GM12878 (cell line): ENCODE data around the gene MOV10L1. TPM values are rescaled to one million over a fixed set of nuclear protein-coding genes. Genes with fewer than 3 reads are reported as not detected.

Experiments used
- ATAC-seq: fragments of 200-7000 bp; cut with Tn5 transposase; 3 replicates; pipeline ENCODE4 v1.9.1; 2020; ENCODE audit warnings: mild to moderate bottlenecking, moderate library complexity
- BruUV-seq: library from RNA; stranded (reverse); fragments of 400-500 nt; replicated peaks from 2 replicates; lab custom pipeline; 2021; lab: Mats Ljungman, UMichigan
- CTCF ChIA-PET: fragments of 300-600 bp; sonication (Branson Sonifier 250); formaldehyde crosslinking; extraction: SDS; loops from one replicate; lab custom pipeline; 2021; ENCODE audit warnings: inconsistent platforms; lab: Yijun Ruan, JAX
- POLR2A ChIA-PET: fragments of 350-600 bp; formaldehyde crosslinking; extraction: SDS; loops from one replicate; lab custom pipeline; 2021; ENCODE audit warnings: inconsistent platforms; lab: Charles Lee
- RAD21 ChIA-PET: fragments of 300-600 bp; sonication (Branson Sonifier 250); formaldehyde crosslinking; loops from one replicate; lab custom pipeline; 2023; ENCODE audit warnings: antibody characterized with exemption; ENCODE audit not compliant: unreplicated experiment; lab: Charles Lee
- SMC1A ChIA-PET: fragments of 300-600 bp; sonication (Branson Sonifier 250); formaldehyde crosslinking; loops from one replicate; lab custom pipeline; 2023; ENCODE audit not compliant: unreplicated experiment, uncharacterized antibody; lab: Charles Lee
- DNase-seq: peaks from one replicate; pipeline ENCODE4 v3.0.0-alpha.2; 2011; ENCODE audit warnings: low read depth, low spot score
- FAIRE-seq: peaks from 3 replicates; lab custom pipeline; 2011; peaks lifted over from hg19 to GRCh38; lab: Jason Lieb, UNC
- H2AFZ ChIP-seq: 2 replicates; pipeline ENCODE4 v1.6.0; 2011; ENCODE audit warnings: low read depth, low read length, control low read depth; ENCODE audit not compliant: control insufficient read depth
- H3K27ac ChIP-seq: 2 replicates; pipeline ENCODE4 v1.5.1; 2011; ENCODE audit warnings: control low read depth; ENCODE audit not compliant: control insufficient read depth, insufficient read depth
- H3K27me3 ChIP-seq, 2 experiments: replicated peaks in 1 of 2; 2 replicates each; pipeline versions ENCODE4 v1.6.0 to v1.6.1; 2011; ENCODE audit warnings: low read length in 1 of 2; ENCODE audit not compliant: control insufficient read depth in 2 of 2, insufficient read depth in 2 of 2
- H3K36me3 ChIP-seq, 2 experiments: 2 replicates each; pipeline ENCODE4 v1.5.1; 2011; ENCODE audit warnings: low read length in 1 of 2; ENCODE audit not compliant: control insufficient read depth in 2 of 2, insufficient read depth in 2 of 2
- H3K4me1 ChIP-seq: 2 replicates; pipeline ENCODE4 v1.6.1; 2011; ENCODE audit warnings: mild to moderate bottlenecking, low read length, moderate library complexity, mixed read lengths; ENCODE audit not compliant: control insufficient read depth, insufficient read depth
- H3K4me2 ChIP-seq: 2 replicates; pipeline ENCODE4 v1.6.0; 2011; ENCODE audit warnings: control low read depth; ENCODE audit not compliant: control insufficient read depth, insufficient read depth
- H3K4me3 ChIP-seq: fragments of 200-600 bp; sonication (generic); 2 replicates; pipeline ENCODE4 v1.5.1; 2016
- H3K79me2 ChIP-seq: 2 replicates; pipeline ENCODE4 v1.6.0; 2011; ENCODE audit warnings: low read length; ENCODE audit not compliant: control insufficient read depth, insufficient read depth
- H3K9ac ChIP-seq: 2 replicates; pipeline ENCODE4 v1.8.0; 2011; ENCODE audit warnings: low read length, control low read depth, mixed read lengths; ENCODE audit not compliant: control insufficient read depth, insufficient read depth
- H3K9me3 ChIP-seq: replicated peaks from 3 replicates; pipeline ENCODE4 v1.5.1; 2011; ENCODE audit warnings: mild to moderate bottlenecking, low read length; ENCODE audit not compliant: control insufficient read depth, insufficient read depth
- H4K20me1 ChIP-seq: 2 replicates; pipeline ENCODE4 v1.6.0; 2011; ENCODE audit not compliant: control insufficient read depth, insufficient read depth
- BCL3 ChIP-seq: IDR thresholded peaks from 2 replicates; pipeline ENCODE4 v1.6.1; 2011; ENCODE audit warnings: borderline replicate concordance, low read depth, mild to moderate bottlenecking, moderate library complexity, low read length; ENCODE audit not compliant: insufficient read depth, poor library complexity, severe bottlenecking
- CHD2 ChIP-seq: IDR thresholded peaks from 2 replicates; pipeline ENCODE4 v1.6.1; 2011; ENCODE audit warnings: low read depth, low read length, improper control_type of control experiment, borderline replicate concordance
- CHD4 ChIP-seq: fragments of 200-600 bp; sonication (generic); IDR thresholded peaks from 2 replicates; pipeline ENCODE4 v1.6.1; 2016; ENCODE audit warnings: mild to moderate bottlenecking
- FOXM1 ChIP-seq: IDR thresholded peaks from 2 replicates; pipeline ENCODE4 v1.6.1; 2012; ENCODE audit warnings: low read depth, mild to moderate bottlenecking, inconsistent platforms, low read length, moderate library complexity
- GATAD2B ChIP-seq: fragments of 450-650 bp; conservative IDR thresholded peaks from 2 replicates; pipeline ENCODE4 v1.6.1; 2017; ENCODE audit warnings: low read depth, mild to moderate bottlenecking, moderate library complexity
- IRF5 ChIP-seq: fragments of 450-650 bp; IDR thresholded peaks from 2 replicates; pipeline ENCODE4 v1.6.1; 2017; ENCODE audit warnings: borderline replicate concordance
- JUNB ChIP-seq: IDR thresholded peaks from 2 replicates; pipeline ENCODE4 v1.6.1; 2016; ENCODE audit warnings: antibody characterized with exemption, mild to moderate bottlenecking
- POLR2AphosphoS5 ChIP-seq: IDR thresholded peaks from 2 replicates; pipeline ENCODE4 v1.6.1; 2011; ENCODE audit warnings: mild to moderate bottlenecking, low read length, inconsistent platforms
- RUNX3 ChIP-seq: IDR thresholded peaks from 2 replicates; pipeline ENCODE4 v1.6.1; 2012; ENCODE audit warnings: low read length, inconsistent platforms
- SIX5 ChIP-seq: IDR thresholded peaks from 2 replicates; pipeline ENCODE4 v1.6.1; 2011; ENCODE audit warnings: mild to moderate bottlenecking, low read depth, low read length, moderate library complexity; ENCODE audit not compliant: severe bottlenecking
- SMAD5 ChIP-seq: IDR thresholded peaks from 2 replicates; pipeline ENCODE4 v1.6.1; 2016; ENCODE audit warnings: antibody characterized with exemption, low read depth
- TARDBP ChIP-seq: IDR thresholded peaks from 2 replicates; pipeline ENCODE4 v1.6.1; 2016; ENCODE audit warnings: borderline replicate concordance
- YY1 ChIP-seq: IDR thresholded peaks from 2 replicates; pipeline ENCODE4 v1.6.1; 2011; ENCODE audit warnings: low read depth, mild to moderate bottlenecking, low read length
- ZNF274 ChIP-seq: IDR thresholded peaks from one replicate; pipeline ENCODE4 v1.8.0; 2011; ENCODE audit not compliant: insufficient read length, insufficient read depth
- ZNF384 ChIP-seq: IDR thresholded peaks from 2 replicates; pipeline ENCODE4 v1.6.1; 2012; ENCODE audit warnings: low read depth, mild to moderate bottlenecking, low read length, improper control_type of control experiment, borderline replicate concordance
- WGBS: methylation state at CpG from one replicate; pipeline ENCODE4 v1.1.6; 2016; ENCODE audit warnings: low lambda C conversion rate; ENCODE audit not compliant: insufficient replicate concordance, insufficient coverage; ENCODE audit errors: missing lambda C conversion rate; 5-methylcytosine and 5-hydroxymethylcytosine counted together
- in situ Hi-C: fragments of 300-500 bp; cut with MboI; formaldehyde crosslinking; loops from 9 replicates; pipeline ENCODE4 v1.14.3; 2018; ENCODE audit warnings: mixed read lengths
- intact Hi-C: fragments of 100-400 bp; cut with micrococcal nuclease; formaldehyde crosslinking; loops from one replicate; pipeline ENCODE4 v1.14.2; 2022; ENCODE audit not compliant: unreplicated experiment
- polyA plus RNA-seq, 11 experiments: library from polyadenylated mRNA; depleted of rRNA in 4 of 11; unstranded in 6 of 11; stranded (reverse) in 5 of 11; fragments of >200 nt; fragmentation: Nextera tagmentation in 4 of 11; fragmentation: Illumina TruSeq in 1 of 11; extraction: Ambion mirVana in 4 of 11; extraction: Trizol in 1 of 11; gene quantifications; 1 replicate in 1 of 11; 2 replicates in 10 of 11; pipeline versions ENCODE4 v1.2.1 to v1.2.3, GENCODE V29; 2011 to 2016; ENCODE audit warnings: inconsistent platforms in 2 of 11, missing spikeins in 2 of 11, low read depth in 1 of 11
- total RNA-seq, 4 experiments: library from RNA; depleted of rRNA in 3 of 4; stranded (reverse); fragments of >200 nt in 3 of 4; fragmentation: Illumina TruSeq in 1 of 4; extraction: Trizol in 1 of 4; gene quantifications; 2 replicates each; pipeline versions ENCODE4 v1.2.1 to v1.2.3, GENCODE V29; 2013 to 2021

Gene MOV10L1
- total and polyA plus RNA-seq, 10 of the 15 experiments (the other 5 are each of a cell fraction or from before 2014, with no cell fraction given): 0.22 TPM; not detected in 9

- RAD21 ChIA-PET: no interaction called here
- WGBS: 11% methylated on average over 7 of the region's 8 CpGs
- Histone ChIP-seq H3K36me3 (no peaks in the 10 kb centered on the region), H3K9ac (no peak overlapping the region), H4K20me1 (no peaks in the 10 kb centered on the region), H3K4me2 (no peak overlapping the region), H3K27me3 (no peaks in the 10 kb centered on the region; a peak in 2 of 4 replicates), H3K79me2 (no peaks in the 10 kb centered on the region), H3K9me3 (no peaks in the 10 kb centered on the region), H3K4me3 (no peak overlapping the region), H3K27ac (no peak overlapping the region), H3K4me1 (no peaks in the 10 kb centered on the region), H2AFZ (no peak overlapping the region)
- in situ Hi-C loops: no loop called here
- intact Hi-C loops: no loop called here
- SMC1A ChIA-PET: no interaction called here
- BruUV-seq: no TSS peak
- POLR2A ChIA-PET: no interaction called here
- TF ChIP-seq IRF5 (no peak), ZNF384 (no peak), CHD2 (no peak), POLR2AphosphoS5 (no peak), RUNX3 (no peak), GATAD2B (no peak), TARDBP (no peak), CHD4 (no peak), SIX5 (no peak), SMAD5 (no peak), JUNB (no peak), ZNF274 (no peak), FOXM1 (no peak), BCL3 (no peak), YY1 (no peak)
- CTCF ChIA-PET: no interaction called here
- DNase-seq (no peak), ATAC-seq (no peak), FAIRE-seq (no peak)
Observed at GRCh38 chr22:50070366-50070765, 19.4 kb upstream of the MOV10L1 start.
